Ovary (tissue), 3 donors: ENCODE measurements around the gene GTF3C4.

Source experiments
- CTCF ChIP-seq, 3 donors: fragments of 450-650 bp in 2 of 3; fragments of 200-600 bp in 1 of 3; IDR thresholded peaks; one replicate each; pipeline versions ENCODE4 v1.5.1 to v1.8.0; 2016 to 2022; ENCODE audit warnings: antibody characterized with exemption in 3 of 3, mild to moderate bottlenecking in 1 of 3
- POLR2A ChIP-seq: fragments of 450-650 bp; IDR thresholded peaks from one replicate; pipeline ENCODE4 v1.6.1; 2017; ENCODE audit warnings: antibody characterized with exemption, mild to moderate bottlenecking, moderate library complexity
- donor health status: DM: no; HTN: no; CAD: no.

GRCh38 chr9:132712753-132713152, 42.5 kb downstream of the GTF3C4 start:
- no peak for TF ChIP-seq POLR2A
- TF ChIP-seq CTCF (IDR thresholded peaks at IDR 0.05): no peak
